HepG2 (cell line): ENCODE results near the gene ADGRE3.

Experiments
- GABPA ChIP-seq, 2 experiments: IDR thresholded peaks; 2 replicates each; pipeline ENCODE4 v1.6.1; 2011 to 2016; ENCODE audit warnings: low read depth in 2 of 2, low read length in 1 of 2, missing biosample characterization in 1 of 2, missing genetic modification characterization in 1 of 2
- NFYB ChIP-seq: sonication (generic); formaldehyde crosslinking; IDR thresholded peaks from 2 replicates; pipeline ENCODE4 v1.4.0; 2020; ENCODE audit warnings: missing genetic modification reagents
- TF ChIP-seq, protein P1 (sequence below), 2 experiments: sonication (generic) in 1 of 2; formaldehyde crosslinking in 1 of 2; IDR thresholded peaks; 2 replicates each; pipeline versions ENCODE4 v1.5.1 to v1.6.1; 2011 to 2020; ENCODE audit warnings: borderline replicate concordance in 1 of 2, low read depth in 1 of 2, low read length in 1 of 2, mild to moderate bottlenecking in 1 of 2, missing genetic modification reagents in 1 of 2, moderate library complexity in 1 of 2

DNA sequence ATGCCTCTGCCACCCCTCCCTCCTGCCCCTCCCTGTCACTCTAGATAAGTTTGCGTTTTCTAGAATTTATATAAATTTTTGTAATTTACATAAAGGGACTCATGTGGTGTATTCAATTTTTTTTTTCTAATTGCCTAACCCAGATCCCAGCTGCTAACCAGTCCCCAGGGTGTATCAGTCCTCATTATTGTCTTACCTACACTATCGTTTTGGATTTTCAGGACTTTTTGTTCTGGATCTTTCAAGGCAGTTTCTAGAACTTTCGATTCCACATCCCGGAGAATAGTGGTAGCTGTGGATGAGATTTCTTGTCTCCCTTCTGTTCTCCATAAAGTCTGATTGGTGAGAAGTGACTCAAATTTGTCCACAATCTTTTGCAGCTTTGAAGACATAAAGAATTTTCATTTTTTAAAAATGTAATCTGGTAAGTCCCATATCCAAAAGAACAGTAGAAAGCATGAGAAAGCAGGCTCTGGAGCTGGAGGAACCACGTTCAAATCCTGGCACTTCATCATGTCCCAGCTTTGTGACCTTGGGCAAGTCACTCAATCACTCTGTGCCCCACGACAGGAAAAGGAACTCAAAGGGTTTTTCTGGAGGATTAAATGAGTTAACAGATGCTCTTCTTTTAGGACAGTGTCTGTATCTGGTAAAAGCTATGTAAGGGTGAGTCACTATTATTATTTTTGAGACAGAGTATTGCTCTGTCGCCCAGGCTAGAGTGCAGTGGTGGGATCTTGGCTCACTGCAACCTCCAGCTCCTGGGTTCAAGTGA, 19.7 kb downstream of the ADGRE3 start:
- TF ChIP-seq GABPA (IDR thresholded peaks at IDR 0.05; ENCODE audit: low read depth, low read length) (no peak), GABPA (CRISPR knock-in tag; IDR thresholded peaks at IDR 0.05; ENCODE audit: low read depth) (no peak), NFYB (CRISPR knock-in tag) (no peak)
- TF ChIP-seq, protein P1, sequence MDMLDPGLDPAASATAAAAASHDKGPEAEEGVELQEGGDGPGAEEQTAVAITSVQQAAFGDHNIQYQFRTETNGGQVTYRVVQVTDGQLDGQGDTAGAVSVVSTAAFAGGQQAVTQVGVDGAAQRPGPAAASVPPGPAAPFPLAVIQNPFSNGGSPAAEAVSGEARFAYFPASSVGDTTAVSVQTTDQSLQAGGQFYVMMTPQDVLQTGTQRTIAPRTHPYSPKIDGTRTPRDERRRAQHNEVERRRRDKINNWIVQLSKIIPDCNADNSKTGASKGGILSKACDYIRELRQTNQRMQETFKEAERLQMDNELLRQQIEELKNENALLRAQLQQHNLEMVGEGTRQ (IDR thresholded peaks at IDR 0.05; ENCODE audit: low read depth, low read length) = no peak
- TF ChIP-seq, protein P1 (CRISPR knock-in tag; IDR thresholded peaks at IDR 0.05; ENCODE audit: borderline replicate concordance) = no peak
